Body of pancreas (tissue), 4 donors: ENCODE measurements around the gene IER5L. TPM values are rescaled to one million over a fixed set of nuclear protein-coding genes. Genes with fewer than 3 reads are reported as not detected.
A peak's percentile ranks its signal among the peaks of the same experiment; 100 is the strongest.

Experiments used
- ATAC-seq: fragments of 150-250 bp; one replicate; pipeline ENCODE4 v1.9.1; 2016
- DNase-seq, 4 donors: peaks; one replicate each; pipeline ENCODE4 v3.0.0-alpha.2; 2019
- H3K27ac ChIP-seq, 4 donors: fragments of 200-600 bp; sonication (generic); 1 replicate in 3 of 4; 2 replicates in 1 of 4; pipeline versions ENCODE4 v1.5.1 to v1.6.1; 2016 to 2019; ENCODE audit warnings: mild to moderate bottlenecking in 1 of 4, mixed read lengths in 1 of 4, moderate library complexity in 1 of 4
- H3K27me3 ChIP-seq, 2 donors: fragments of 200-600 bp; sonication (generic); one replicate each; pipeline ENCODE4 v1.6.0; 2016; ENCODE audit warnings: mild to moderate bottlenecking in 1 of 2
- H3K36me3 ChIP-seq, 2 donors: fragments of 200-600 bp; sonication (generic); replicated peaks in 1 of 2; 2 replicates each; pipeline ENCODE4 v1.5.1; 2016; ENCODE audit warnings: low read depth in 2 of 2; ENCODE audit not compliant: insufficient read depth in 1 of 2
- H3K4me1 ChIP-seq: fragments of 200-600 bp; sonication (generic); one replicate; pipeline ENCODE4 v1.6.0; 2016
- H3K4me3 ChIP-seq, 2 donors: fragments of 200-600 bp; sonication (generic); 1 replicate in 1 of 2; 2 replicates in 1 of 2; pipeline ENCODE4 v1.5.1; 2016 to 2019
- H3K9me3 ChIP-seq, 3 donors: fragments of 200-600 bp; sonication (generic); 1 replicate in 2 of 3; 2 replicates in 1 of 3; pipeline ENCODE4 v1.5.1; 2016
- POLR2A ChIP-seq, 3 donors: fragments of 450-650 bp; IDR thresholded peaks; one replicate each; pipeline ENCODE4 v1.6.1; 2016; ENCODE audit warnings: antibody characterized with exemption in 3 of 3, mild to moderate bottlenecking in 2 of 3
- WGBS, 2 donors: methylation state at CpG; one replicate each; pipeline ENCODE4 v1.1.5; 2017; 5-methylcytosine and 5-hydroxymethylcytosine counted together
- intact Hi-C: fragments of 100-400 bp; cut with DNase I; formaldehyde crosslinking; loops from one replicate; pipeline ENCODE4 v1.15.1; 2023
- total RNA-seq, 2 donors: library from RNA; depleted of rRNA; stranded (reverse); fragments of >200 nt; gene quantifications; one replicate each; pipeline ENCODE4 v1.1.0, GENCODE V29; 2016
- TF ChIP-seq, protein P1 (sequence below), 7 experiments: fragments of 450-650 bp in 4 of 7; fragments of 200-600 bp in 3 of 7; sonication (generic) in 3 of 7; IDR thresholded peaks; one replicate each; pipeline ENCODE4 v1.5.1; 2016 to 2019; ENCODE audit warnings: antibody characterized with exemption in 7 of 7

IER5L gene
- total RNA-seq, 2 donors from 2014 or later = 3.0 to 4.4 TPM

DNA sequence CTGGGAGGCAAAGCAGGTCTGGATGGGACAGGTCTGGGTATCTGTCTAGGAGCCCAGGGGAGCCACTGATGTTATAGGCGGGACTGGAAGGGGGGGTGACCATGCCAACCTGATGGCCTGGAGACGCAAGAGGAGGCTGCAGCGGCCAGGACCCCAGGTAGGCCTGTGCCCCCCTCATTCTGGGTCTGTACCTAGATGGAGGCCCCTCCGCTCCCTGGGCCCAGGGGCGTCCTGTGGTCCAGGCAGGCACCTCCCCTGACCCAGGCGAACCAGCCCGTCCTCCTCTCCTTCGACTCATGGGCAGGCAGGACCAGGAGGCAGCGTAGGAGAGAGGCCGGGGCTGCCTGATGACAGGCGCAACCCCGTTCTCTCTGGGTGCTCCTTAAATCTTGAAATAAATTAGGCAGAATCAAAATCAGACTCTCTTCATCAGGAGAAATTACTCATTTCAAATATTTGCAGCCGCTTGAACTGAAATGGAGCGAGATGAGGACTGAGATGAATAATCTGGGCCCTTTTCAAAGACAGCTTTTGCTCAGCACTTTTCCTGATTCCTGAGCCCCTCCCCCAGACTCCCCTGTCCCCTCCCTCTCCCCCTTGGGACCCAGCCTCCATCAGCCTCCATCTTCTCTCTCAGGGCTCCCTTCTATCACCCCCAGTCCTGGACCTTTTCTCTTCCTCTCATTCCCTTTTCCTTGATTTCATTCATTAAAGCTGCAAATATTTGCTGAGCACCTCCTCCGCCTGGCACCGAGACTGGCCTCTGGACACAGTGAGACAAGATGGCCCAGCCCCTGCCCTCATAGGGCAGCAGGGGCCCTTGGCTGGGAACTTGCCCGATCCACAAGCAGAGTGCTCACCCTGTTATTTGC, 46.8 kb upstream of the IER5L start:
- TF ChIP-seq, protein P1, sequence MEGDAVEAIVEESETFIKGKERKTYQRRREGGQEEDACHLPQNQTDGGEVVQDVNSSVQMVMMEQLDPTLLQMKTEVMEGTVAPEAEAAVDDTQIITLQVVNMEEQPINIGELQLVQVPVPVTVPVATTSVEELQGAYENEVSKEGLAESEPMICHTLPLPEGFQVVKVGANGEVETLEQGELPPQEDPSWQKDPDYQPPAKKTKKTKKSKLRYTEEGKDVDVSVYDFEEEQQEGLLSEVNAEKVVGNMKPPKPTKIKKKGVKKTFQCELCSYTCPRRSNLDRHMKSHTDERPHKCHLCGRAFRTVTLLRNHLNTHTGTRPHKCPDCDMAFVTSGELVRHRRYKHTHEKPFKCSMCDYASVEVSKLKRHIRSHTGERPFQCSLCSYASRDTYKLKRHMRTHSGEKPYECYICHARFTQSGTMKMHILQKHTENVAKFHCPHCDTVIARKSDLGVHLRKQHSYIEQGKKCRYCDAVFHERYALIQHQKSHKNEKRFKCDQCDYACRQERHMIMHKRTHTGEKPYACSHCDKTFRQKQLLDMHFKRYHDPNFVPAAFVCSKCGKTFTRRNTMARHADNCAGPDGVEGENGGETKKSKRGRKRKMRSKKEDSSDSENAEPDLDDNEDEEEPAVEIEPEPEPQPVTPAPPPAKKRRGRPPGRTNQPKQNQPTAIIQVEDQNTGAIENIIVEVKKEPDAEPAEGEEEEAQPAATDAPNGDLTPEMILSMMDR (IDR thresholded peaks at IDR 0.05) = no peak
- 83 to 87% methylated on average over 16 of the region's 17 CpGs for WGBS, 2 donors
- Histone ChIP-seq H3K4me1 (no peaks in the 10 kb centered on the region), H3K4me3 (no peak overlapping the region), H3K27me3 (no peaks in the 10 kb centered on the region), H3K36me3 (no peaks in the 10 kb centered on the region), H3K9me3 (no peaks in the 10 kb centered on the region), H3K27ac (peak overlapping the region in 1 of 4 donors; percentile 7)
- ATAC-seq (no peak), DNase-seq (no peak)
- intact Hi-C loops = no loop called here

DNA sequence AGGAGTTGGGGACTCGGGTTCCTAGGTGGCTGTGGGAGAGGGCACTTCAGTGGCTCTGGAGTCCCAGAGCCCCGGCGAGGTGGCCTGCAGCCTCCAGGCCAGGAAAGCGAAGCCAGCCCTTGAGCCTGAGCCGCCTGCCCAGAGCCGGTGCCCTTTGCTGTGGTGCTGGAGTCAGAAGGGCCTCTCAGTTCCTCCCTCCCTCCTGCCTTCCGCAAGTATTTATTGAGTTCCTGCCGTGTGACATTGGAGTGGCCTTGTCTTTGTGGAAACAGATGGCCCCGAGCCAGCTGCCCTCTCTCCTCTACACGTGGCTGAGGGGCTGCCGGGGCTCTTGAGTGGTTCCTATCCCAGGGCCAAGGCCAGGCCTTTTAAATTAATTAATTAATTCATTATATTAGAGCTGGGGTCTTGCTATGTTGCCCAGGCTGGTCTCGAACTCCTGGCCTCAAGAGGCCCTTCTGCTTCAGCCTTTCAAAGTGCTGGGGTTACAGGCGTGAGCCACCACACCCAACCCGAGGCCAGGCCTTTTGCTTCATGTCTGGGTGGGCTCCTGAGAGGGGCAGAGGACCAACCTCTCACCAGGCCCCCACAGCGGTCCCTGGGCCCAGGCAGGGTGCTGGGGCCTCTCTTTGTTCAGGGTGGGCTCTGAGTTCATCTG, 45.6 kb upstream of the IER5L start:
- H3K36me3 ChIP-seq = no peaks in the 10 kb centered on the region
- H3K27me3 ChIP-seq = no peaks in the 10 kb centered on the region
- ATAC-seq (peak; percentile 19), DNase-seq (peak in 1 of 4 donors; percentile 19)
- no peaks in the 10 kb centered on the region for H3K9me3 ChIP-seq
- H3K4me1 ChIP-seq = no peaks in the 10 kb centered on the region
- 71 to 88% methylated on average over 1 to 14 of the region's 15 CpGs for WGBS, 2 donors
- no peak overlapping the region for H3K27ac ChIP-seq
- intact Hi-C loops = no loop called here
- TF ChIP-seq, protein P1 (IDR thresholded peaks at IDR 0.05) = no peak
- no peak for TF ChIP-seq POLR2A (IDR thresholded peaks at IDR 0.05)
- no peak overlapping the region for H3K4me3 ChIP-seq

DNA sequence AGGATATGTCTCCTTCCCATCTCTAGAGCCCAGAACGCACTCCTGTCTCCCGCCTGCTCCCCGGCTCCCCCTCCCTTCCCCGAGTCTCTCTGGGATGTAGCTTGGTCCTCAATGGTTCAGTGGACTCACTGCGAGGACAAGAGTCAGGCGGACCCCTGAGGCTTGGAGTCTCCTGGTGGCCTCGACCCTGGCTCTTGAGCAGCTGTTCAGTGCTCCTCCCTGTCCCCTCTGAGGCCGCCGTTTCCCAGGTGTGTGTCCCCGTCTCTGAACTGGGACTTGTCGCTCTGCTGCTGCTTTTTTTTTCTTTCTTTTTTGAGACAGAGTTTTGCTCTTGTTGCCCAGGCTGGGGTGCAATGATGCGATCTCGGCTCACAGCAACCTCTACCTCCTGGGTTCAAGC, 44.8 kb upstream of the IER5L start:
- TF ChIP-seq, protein P1 (IDR thresholded peaks at IDR 0.05) = no peak
- TF ChIP-seq POLR2A (IDR thresholded peaks at IDR 0.05) = no peak
- H3K27me3 ChIP-seq = no peaks in the 10 kb centered on the region
- intact Hi-C loops = no loop called here
- DNase-seq (no peak), ATAC-seq (no peak)
- H3K27ac ChIP-seq = no peak overlapping the region
- WGBS, 2 donors = 90 to 95% methylated on average over 13 of the region's 13 CpGs
- no peaks in the 10 kb centered on the region for H3K4me1 ChIP-seq
- H3K4me3 ChIP-seq = no peak overlapping the region
- no peaks in the 10 kb centered on the region for H3K9me3 ChIP-seq
- H3K36me3 ChIP-seq = no peaks in the 10 kb centered on the region

DNA sequence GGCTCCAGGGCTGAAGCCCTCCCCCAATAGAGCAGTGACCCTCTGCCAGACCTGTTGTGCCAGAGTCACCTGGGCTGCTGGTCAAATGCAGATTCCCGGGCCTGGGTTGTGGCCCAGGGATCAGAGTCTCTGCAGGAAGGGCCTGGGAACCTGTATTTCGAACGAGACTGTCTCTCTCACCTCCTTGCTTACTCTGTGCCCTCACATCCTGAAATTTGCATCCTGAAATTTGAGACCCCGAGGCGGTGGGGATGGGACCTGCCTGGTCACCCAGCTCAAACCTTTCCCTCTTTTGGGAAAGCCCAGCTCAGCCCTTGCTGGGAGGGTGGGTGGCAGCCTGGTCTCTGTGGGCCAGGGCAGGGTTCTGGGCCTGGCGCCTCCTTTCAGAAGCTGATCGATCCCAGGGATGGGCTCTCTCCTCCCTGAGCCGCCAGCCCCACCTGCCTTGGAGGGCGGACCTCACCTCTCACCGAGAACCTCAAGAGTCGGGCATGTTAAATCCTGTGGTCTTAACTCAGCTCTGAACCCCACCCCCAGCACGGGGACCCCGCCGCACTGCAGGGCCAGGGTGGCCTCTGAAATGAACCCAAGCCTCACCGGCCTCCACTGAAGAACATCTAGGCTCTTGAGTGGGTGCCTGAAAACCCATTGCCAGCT, 44.0 kb upstream of the IER5L start:
- WGBS, 2 donors = 83 to 85% methylated on average over 8 to 14 of the region's 15 CpGs
- ATAC-seq = no peak
- Histone ChIP-seq H3K36me3 (no peaks in the 10 kb centered on the region), H3K9me3 (no peaks in the 10 kb centered on the region), H3K27ac (no peak overlapping the region), H3K4me1 (no peaks in the 10 kb centered on the region), H3K27me3 (no peaks in the 10 kb centered on the region), H3K4me3 (no peak overlapping the region)
- DNase-seq = no peak
- intact Hi-C loops = no loop called here
- TF ChIP-seq POLR2A (IDR thresholded peaks at IDR 0.05) = no peak

DNA sequence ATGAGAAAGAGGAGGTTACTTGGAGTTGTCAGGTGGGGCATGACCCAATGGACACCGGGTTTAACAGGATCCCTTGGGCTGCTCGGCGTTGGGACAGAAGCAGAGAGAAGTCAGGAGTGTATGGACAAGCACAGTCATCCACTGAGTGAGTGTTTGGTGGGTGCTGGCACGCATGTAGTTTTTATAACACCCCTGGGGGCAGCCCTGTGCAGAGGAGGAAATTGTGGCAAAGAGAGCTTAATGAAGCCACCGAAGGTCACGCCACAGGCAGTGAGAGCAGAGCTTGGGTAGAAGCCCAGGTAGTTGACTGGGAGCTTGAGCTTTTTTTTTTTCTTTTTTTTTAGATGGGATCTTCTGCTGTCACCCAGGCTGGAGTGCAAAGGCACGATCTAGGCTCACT, 43.2 kb upstream of the IER5L start:
- Histone ChIP-seq H3K36me3 (no peaks in the 10 kb centered on the region), H3K27ac (no peak overlapping the region), H3K9me3 (no peaks in the 10 kb centered on the region), H3K4me1 (no peaks in the 10 kb centered on the region), H3K27me3 (no peaks in the 10 kb centered on the region), H3K4me3 (no peak overlapping the region)
- DNase-seq (peak in 2 of 4 donors; percentile 18 to 26), ATAC-seq (peak; percentile 45)
- 65 to 70% methylated on average over 7 of the region's 7 CpGs for WGBS, 2 donors
- TF ChIP-seq, protein P1 (IDR thresholded peaks at IDR 0.05) = no peak
- no peak for TF ChIP-seq POLR2A (IDR thresholded peaks at IDR 0.05)
- intact Hi-C loops = no loop called here
